ENCODE results near the gene PRSS1.
A peak's percentile ranks its signal among the peaks of the same experiment; 100 is the strongest.
"Not testable (repeated sequence)": the region's sequence is repeated elsewhere in the genome, so short reads cannot be mapped to it uniquely, and the experiment has no call there.

The PRSS1 gene

DNA sequence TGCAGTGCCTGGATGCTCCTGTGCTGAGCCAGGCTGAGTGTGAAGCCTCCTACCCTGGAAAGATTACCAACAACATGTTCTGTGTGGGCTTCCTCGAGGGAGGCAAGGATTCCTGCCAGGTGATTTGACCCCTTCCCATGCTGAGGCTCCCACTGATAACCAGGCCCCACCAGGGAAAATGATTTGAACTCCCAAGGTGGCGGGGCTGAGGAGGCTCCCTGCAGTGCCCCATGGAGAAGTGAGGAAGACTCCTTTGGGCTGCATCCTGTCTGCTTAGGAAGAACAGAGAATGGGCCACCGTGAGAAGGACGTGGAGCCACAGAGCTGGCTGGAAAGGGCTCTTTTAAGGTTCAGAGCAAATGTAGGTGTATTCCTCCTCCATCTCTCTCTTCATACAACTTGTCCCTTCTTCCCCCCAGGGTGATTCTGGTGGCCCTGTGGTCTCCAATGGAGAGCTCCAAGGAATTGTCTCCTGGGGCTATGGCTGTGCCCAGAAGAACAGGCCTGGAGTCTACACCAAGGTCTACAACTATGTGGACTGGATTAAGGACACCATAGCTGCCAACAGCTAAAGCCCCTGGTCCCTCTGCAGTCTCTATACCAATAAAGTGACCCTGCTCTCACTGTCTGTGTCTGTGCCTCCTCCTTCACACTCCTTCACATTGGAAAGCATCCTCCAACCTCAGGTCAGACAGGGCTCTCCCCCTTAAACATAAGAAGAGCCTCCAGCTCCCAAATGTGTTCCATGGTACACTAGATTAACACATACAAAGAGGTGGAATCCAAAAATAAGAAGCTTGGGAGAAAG is 24.9 kb downstream of the PRSS1 start:
- DNase-seq (ENCODE audit: low read depth): no peak

- DNase-seq (ENCODE audit: low read depth): no peak
Observed at GRCh38 chr7:142774826-142775225, 25.6 kb downstream of the PRSS1 start.

GRCh38 chr7:142775351-142776115 is 26.3 kb downstream of the PRSS1 start:
- not testable (repeated sequence) for DNase-seq (ENCODE audit: low read depth)

GRCh38 chr7:142776206-142776844 is 27.1 kb downstream of the PRSS1 start:
- DNase-seq (ENCODE audit: low read depth): peak; percentile 76

- not testable (repeated sequence) for DNase-seq (ENCODE audit: low read depth)
Observed at GRCh38 chr7:142776845-142777225, 27.6 kb downstream of the PRSS1 start.

DNA sequence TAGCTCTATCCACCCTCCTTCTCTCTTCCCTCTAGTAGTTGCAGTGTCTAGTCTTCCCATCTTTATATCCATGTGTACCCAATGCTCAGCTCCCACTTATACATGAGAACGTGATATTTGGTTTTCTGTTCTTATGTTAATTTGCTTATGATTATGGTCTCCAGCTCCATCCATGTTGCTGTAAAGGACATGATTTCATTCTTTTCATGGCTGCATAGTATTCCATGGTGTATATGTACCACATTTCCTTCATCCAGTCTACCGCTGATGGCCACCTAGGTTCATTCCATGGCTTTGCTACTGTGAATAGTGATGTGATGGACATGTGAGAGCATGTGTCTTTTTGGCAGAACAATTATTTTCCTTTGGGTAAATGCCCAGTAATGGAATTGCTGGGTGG is 28.0 kb downstream of the PRSS1 start:
- DNase-seq (ENCODE audit: low read depth): no peak

DNA sequence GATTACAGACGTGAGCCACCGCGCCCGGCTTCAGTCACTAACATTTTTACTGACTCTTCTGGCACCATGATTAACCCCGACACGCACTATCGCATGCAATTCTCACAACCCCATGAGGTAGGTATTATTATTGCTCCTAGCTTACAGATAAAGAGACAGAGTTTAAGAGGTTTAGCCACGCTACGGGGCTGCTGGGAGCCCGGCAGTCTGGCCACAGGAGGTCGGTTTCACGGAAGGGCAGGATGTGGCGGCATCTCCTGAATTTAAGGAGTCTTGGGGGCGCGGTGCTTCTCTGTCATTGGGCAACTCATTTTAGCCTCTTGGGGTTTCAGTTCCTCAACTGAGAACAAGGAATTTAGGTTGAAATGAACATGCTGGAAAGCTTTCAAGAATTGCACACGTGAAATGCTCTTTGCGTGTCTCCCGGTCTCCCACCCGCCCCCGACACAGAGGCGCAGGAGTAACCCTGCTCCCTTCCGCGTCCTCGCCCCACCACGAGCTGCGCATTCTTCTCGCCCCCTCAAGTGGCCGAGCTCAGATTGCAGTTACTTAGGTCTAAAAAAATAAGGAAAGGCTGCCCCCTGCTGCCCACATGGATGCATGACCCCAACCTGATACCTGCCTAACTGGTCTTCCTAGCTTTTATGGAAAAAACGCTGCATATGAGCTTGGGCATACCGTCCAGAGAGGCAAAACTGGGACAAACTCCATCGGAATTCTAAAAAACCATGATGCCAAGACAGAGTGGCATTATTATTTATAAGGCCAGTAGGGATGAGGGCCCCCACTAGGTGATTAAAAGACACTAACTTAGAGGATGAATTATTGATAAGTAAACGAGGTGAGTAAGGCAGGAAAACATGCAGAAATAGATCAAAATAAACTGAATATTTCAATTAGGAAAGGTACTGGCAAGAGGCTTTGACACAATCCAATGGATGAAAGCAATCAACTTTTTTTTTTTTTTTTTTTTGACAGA is 33.9 kb downstream of the PRSS1 start:
- DNase-seq (ENCODE audit: low read depth): peak; percentile 89

DNA sequence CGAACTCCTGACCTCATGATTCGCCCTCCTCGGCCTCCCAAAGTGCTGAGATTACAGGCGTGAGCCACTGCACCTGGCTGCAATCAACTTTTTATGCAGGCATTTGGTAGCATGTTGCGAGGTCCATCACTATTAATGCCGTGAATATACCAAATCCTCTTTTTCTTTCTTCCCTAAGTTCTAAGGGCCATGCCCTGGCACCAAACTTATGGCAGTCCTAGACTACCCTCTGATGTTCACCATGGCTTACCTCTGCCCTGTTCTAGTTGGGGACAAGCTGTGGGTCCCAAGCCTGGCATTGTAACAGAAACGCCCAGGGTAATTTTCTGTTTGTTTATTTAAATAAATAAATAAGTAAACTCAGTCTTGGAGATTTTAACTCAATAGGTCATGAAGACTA is 34.8 kb downstream of the PRSS1 start:
- peak; percentile 21 for DNase-seq (ENCODE audit: low read depth)

GRCh38 chr7:142784716-142785115 is 35.4 kb downstream of the PRSS1 start:
- DNase-seq (ENCODE audit: low read depth): no peak

GRCh38 chr7:142785841-142786250 is 36.6 kb downstream of the PRSS1 start:
- DNase-seq (ENCODE audit: low read depth): no peak

DNA sequence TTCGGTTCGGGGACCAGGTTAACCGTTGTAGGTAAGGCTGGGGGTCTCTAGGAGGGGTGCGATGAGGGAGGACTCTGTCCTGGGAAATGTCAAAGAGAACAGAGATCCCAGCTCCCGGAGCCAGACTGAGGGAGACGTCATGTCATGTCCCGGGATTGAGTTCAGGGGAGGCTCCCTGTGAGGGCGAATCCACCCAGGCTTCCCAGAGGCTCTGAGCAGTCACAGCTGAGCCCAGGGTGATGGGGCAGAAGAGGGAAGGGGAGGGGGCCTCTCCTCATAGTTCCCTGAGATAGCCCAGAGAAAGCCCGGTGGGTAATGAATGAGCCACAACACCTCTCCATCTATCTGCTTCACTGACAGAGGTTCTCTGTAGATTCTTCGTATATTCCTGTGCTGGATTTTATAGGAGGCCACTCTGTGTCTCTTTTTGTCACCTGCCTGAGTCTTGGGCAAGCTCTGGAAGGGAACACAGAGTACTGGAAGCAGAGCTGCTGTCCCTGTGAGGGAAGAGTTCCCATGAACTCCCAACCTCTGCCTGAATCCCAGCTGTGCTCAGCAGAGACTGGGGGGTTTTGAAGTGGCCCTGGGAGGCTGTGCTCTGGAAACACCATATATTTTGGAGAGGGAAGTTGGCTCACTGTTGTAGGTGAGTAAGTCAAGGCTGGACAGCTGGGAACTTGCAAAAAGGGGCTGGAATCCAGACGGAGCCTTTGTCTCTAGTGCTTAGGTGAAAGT is 37.9 kb downstream of the PRSS1 start:
- DNase-seq (ENCODE audit: low read depth): no peak

DNA sequence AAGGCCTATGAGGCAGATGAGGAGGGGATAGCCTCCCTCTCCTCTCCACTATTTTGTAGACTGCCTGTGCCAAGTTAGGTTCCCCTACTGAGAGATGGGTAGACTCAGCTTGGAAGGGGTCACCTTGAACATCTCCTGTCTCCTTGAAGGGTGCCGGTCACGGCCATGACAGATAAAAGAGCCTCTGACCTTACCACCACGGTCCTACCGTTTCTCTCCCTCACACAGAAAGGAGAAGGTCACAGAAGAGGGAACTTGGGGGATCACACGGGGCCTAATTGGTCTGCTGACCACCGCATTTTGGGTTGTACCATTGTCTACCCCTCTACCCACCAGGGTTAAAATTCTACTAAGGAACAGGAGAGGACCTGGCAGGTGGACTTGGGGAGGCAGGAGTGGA is 38.5 kb downstream of the PRSS1 start:
- DNase-seq (ENCODE audit: low read depth): no peak

GRCh38 chr7:142788303-142789289 is 39.3 kb downstream of the PRSS1 start:
- no peak for DNase-seq (ENCODE audit: low read depth)

DNA sequence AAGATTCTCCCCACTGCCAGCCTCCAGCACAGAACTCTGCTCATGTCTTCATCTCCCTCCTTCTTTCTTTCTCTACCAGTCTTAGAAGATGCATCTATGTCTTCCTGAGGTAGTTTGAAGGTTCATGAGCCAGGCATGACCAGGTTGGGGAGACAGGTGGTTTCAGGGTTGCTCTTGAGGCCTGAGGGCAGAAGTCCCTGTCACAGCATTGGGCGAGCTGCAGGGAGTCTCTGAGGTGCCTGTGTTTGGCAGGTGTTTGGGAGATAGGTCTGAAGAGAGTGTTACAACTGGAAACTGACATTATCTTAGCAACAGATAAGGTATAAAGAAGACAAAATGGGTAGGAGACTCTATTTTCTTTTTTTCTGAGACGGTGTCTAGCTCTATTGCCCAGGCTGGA is 40.2 kb downstream of the PRSS1 start:
- DNase-seq (ENCODE audit: low read depth): no peak

- no peak for DNase-seq (ENCODE audit: low read depth)
Observed at GRCh38 chr7:142790056-142790455, 40.8 kb downstream of the PRSS1 start.

GRCh38 chr7:142790555-142790954 is 41.3 kb downstream of the PRSS1 start:
- DNase-seq (ENCODE audit: low read depth): peak; percentile 29

DNA sequence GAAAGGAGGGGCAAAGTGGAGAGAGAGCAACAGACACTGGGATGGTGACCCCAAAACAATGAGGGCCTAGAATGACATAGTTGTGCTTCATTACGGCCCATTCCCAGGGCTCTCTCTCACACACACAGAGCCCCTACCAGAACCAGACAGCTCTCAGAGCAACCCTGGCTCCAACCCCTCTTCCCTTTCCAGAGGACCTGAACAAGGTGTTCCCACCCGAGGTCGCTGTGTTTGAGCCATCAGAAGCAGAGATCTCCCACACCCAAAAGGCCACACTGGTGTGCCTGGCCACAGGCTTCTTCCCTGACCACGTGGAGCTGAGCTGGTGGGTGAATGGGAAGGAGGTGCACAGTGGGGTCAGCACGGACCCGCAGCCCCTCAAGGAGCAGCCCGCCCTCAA is 42.2 kb downstream of the PRSS1 start:
- no peak for DNase-seq (ENCODE audit: low read depth)

GRCh38 chr7:142792129-142792528 is 42.9 kb downstream of the PRSS1 start:
- no peak for DNase-seq (ENCODE audit: low read depth)

- no peak for DNase-seq (ENCODE audit: low read depth)
Observed at GRCh38 chr7:142792593-142792992, 43.3 kb downstream of the PRSS1 start.

DNA sequence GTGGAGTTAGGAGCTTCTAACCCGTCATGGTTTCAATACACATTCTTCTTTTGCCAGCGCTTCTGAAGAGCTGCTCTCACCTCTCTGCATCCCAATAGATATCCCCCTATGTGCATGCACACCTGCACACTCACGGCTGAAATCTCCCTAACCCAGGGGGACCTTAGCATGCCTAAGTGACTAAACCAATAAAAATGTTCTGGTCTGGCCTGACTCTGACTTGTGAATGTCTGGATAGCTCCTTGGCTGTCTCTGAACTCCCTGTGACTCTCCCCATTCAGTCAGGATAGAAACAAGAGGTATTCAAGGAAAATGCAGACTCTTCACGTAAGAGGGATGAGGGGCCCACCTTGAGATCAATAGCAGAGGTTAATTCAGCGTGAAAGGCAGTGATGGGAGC is 43.9 kb downstream of the PRSS1 start:
- DNase-seq (ENCODE audit: low read depth): peak; percentile 23

All from EH (cell line).